B cell (primary cell): ENCODE results near the gene RGSL1.

Source experiments
- CTCF ChIP-seq: fragments of 200-600 bp; IDR thresholded peaks from one replicate; pipeline ENCODE4 v1.8.0; 2022; ENCODE audit warnings: antibody characterized with exemption, mild to moderate bottlenecking
- EZH2 ChIP-seq: IDR thresholded peaks from 2 replicates; pipeline ENCODE4 v1.6.1; 2012; ENCODE audit warnings: borderline replicate concordance, low read depth, mild to moderate bottlenecking, moderate library complexity, low read length; ENCODE audit not compliant: insufficient read depth, poor library complexity, severe bottlenecking

- no peak for TF ChIP-seq CTCF
- TF ChIP-seq EZH2: no peak
Measured at GRCh38 chr1:182407724-182408123, 42.2 kb upstream of the RGSL1 start.
